HG02973 (cell line): ENCODE data around the gene TMEM40.
"Not testable (repeated sequence)": the region's sequence is repeated elsewhere in the genome, so short reads cannot be mapped to it uniquely, and the experiment has no call there.

Source experiments
- ATAC-seq: cut with Tn5 transposase; IDR thresholded peaks from one replicate; pipeline ENCODE4 v1.9.1; 2021; ENCODE audit warnings: moderate library complexity; ENCODE audit not compliant: unreplicated experiment

The TMEM40 gene

GRCh38 chr3:12777171-12777570 is 18.1 kb upstream of the TMEM40 start:
- no peak for ATAC-seq

GRCh38 chr3:12775970-12776369 is 16.9 kb upstream of the TMEM40 start:
- ATAC-seq = not testable (repeated sequence)

- ATAC-seq = no peak
Measured at GRCh38 chr3:12775226-12775625, 16.2 kb upstream of the TMEM40 start.

- ATAC-seq = no peak
Measured at GRCh38 chr3:12774619-12775018, 15.6 kb upstream of the TMEM40 start.

DNA sequence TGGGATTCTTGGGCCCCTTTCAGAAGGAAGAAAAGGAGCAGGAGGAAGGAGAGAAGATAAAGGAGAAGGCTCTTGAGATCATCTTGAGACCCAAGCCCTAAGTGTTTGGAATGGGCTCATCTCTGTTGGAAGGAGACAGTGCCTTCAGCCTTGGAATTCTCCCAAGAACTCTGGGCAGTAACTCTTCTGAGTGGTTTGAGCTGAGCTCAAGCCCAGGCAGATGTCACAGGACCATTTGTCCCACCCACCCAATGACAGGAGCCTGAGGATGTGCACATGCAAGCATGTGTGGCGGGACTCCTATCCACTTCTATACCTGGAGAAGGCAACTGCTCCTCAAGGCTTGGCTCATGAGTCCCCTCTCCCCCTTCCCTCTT is 14.6 kb upstream of the TMEM40 start:
- ATAC-seq = no peak

DNA sequence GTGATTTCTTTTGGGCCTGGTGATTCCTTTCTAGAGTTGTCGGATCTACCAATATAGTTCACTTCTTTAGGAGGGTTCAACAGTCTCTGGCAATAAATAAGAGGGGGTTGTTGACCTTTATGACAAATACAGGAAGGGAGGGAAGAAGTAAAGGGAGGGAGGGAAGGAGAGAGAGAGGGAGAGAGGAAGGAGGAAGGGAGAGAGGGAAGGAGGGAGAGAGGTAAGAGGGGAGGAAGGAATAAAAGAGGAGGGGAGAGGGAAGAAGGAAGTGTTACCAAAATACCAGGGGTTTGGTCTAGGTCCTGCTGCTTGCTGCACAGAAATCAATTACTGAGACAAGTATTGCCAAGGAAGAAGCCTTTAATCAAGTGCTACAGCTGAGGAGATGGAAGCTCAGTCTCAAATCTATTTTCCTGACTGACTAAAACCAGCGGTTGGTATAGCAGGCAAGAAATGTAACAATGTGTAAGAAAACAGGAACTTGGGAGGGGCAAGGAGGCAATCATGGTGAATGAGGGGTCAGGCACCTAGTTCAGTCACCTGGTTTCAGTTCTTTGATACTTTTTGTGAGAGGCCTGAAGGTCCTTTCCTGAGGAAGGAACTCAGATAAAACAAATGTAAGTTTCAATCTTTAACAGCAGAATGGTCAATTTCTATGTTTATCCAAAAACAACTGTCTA is 14.1 kb upstream of the TMEM40 start:
- ATAC-seq = no peak

DNA sequence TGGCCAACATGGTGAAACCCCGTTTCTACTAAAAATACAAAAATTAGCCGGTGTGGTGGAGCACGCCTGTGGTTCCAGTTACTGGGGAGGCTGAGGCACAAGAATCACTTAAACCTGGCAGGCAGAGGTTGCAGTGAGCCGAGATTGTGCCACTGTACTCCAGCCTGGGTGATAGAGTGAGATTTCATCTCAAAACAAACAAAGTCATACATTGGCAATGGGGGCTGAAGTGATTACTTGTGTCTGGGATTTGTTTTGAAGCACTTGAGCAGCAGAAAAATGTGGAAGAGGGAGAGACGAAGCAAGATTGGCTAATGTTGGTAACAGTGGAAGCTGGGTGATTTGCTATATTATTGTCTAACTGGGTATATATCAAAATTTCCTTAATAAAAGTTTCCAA is 13.4 kb upstream of the TMEM40 start:
- ATAC-seq = no peak

DNA sequence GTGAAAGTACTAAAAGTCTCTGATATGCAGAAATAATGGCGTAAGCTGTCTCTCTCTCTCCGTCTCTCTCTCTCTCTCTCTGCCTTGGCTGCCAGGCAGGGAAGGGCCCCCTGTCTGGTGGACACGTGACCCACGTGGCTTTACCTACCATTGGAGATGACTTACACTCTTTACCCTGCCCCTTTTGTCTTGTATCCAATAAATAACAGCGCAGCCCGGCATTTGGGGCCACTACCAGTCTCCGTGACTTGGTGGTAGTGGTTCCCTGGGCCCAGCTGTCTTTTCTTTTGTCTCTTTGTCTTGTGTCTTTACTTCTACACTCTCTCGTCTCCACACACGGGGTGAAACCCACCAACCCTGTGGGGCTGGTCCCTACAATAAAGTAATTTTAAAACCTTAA is 12.2 kb upstream of the TMEM40 start:
- ATAC-seq = no peak

DNA sequence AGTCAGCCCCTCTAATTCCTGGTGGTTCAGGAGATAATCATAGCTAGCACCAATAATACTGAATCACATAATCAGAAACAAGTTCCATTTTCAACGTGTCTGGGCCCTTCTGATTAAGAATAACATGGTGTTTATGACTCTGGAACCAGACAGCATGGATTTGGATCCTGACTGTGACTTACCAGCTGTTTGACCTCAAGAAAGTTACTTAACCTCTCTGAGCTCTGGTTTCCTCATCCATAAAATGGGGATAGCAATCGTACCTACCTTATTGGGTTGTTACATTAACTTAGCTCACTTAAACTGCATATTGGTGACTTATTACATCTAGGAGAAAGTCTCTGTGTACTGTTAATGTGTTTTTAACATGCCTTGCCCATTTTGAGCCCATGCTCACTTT is 10.7 kb upstream of the TMEM40 start:
- no peak for ATAC-seq

- no peak for ATAC-seq
Measured at GRCh38 chr3:12768579-12769527, 9.8 kb upstream of the TMEM40 start.

DNA sequence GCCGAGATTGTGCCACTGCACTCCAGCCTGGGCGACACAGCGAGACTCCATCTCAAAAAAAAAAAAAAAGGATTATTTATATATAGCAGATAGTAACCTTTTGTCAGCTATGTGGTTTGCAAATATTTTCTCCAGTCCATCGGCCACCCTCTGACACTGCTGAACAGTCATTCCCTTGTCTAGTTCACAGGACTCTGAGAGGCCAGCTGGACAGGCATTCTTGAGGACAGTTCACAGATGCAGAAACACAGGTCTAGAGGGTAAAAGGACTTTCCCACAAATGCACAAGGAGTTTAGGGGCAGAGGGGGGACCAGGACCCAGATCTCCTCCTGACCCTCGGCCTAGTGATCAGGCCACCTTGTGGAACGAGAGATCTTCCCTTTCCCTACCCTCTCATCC is 7.5 kb upstream of the TMEM40 start:
- ATAC-seq = no peak

DNA sequence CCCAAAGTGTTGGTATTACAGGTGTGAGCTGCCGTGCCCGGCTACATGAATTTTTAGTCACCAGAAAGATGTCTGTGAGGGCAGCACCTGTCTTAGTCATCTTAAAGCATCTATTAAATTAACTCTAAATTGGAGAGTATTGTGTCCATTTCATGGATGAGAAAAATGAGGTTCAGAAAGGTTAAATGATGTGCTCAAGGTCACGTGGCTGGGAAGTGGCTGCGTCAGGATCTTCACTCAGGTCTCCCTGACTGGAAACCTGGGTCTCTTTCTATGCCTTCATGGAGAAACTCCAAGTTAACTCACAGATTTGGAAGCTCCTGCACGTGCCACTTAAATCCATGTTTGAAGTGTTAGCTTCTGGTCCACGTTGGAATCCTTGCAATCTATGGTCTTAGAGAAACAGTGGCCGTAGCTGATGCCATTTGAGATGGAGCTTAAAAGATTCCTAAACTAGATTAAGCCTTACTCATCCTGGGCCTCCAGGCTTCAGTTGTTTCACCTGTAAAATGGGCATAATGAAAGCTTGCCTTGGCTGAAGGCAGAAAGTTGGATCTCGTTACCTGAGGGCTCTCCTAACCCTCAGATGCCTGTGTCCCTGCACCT is 5.2 kb upstream of the TMEM40 start:
- ATAC-seq = no peak

DNA sequence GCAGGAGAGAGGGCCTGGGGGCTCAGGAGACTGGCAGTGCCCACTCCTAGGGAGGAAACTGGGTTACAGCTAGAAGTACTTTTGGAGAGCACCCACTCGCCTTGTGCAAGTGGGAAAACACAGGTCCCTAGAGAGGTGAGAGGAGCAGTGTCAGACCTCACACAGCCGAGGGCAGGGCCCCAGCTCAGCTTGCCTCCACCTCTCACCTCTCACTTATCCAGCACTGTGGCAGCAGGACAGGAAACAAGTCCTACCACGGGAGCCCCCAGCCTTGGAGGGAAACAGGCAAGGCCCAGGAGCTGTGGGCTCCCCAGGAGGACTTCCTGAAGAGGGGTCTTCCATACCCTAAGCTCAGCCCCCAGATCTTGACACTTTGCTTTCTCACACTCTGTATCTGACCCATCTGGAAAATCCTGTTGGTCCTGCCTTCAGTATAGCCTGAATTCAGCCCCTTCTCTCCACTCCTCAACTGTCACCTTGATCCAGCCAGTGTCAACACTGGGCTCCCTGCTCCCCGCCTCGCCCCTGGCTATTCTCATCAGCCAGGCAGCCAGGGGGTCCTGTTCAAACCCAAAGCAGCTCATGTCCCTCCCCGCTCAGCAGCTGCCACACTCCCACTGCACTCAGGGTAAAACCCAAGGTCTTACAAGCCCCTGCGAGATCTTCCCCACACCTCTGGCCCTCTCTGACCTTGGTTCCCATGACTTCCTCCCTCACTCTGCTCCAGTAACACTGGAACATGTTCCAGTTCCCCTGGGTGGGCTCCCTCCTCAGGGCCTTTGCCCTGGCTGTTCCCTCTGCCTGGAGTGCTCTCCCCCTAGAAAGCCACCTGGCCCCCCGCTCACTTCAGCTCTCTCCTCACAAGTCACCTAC is 870 bp upstream of the TMEM40 start:
- ATAC-seq = no peak

DNA sequence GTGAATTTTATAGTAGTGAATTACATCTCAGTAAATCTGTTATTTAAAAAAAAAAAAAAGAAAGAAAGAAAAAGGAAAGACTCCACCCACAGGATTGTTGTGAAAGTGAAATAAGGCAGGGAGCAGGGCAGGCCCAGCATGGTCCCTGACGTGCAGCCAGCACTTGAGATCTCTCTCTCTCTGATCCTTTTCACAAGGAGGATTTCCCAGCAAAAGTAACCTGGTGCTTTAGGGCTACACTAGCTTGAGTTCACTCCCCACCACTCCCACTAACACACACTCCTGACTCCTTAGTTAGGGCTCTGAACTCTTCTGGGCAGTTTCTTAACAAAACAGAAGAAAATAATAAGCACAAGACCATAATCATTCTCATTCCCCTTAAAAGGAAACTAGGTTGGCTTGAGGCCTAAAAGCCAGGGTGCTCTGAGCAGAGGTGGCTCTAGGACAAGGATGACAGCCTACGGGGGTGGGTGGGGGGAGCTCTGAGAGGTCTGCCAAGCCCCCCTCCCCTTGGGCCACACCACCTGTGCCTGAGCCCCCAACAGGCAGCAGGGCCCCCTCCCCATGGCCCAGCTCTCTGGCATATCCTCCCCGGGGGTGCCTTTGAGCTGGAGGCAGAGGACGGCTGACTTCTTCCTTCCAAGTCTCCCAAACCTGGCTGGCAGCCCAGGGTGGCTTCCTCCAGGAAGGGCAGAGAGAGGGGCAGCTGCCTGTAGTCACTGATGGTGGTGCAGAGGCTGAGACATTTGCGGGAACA is 856 bp downstream of the TMEM40 start:
- ATAC-seq = no peak

GRCh38 chr3:12756635-12757034 is 2.4 kb downstream of the TMEM40 start:
- no peak for ATAC-seq

DNA sequence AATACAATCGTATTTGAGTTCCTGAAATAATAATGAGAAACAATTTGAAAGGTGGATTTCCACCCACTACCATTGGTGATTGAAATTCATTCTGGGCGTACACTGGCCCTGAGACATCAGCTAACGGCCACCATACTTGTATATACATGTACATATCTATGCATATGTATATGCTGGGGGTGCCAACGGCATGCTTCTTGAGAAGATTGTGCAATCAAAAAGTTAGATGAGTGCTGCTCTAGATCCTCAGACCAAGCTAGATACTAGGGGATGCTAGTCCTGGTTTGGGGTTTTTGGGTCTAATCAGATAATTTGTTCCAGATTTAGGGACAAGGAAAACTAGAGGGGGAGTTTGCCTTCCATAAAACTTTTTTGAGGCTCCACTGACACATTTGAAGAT is 2.9 kb downstream of the TMEM40 start:
- no peak for ATAC-seq

DNA sequence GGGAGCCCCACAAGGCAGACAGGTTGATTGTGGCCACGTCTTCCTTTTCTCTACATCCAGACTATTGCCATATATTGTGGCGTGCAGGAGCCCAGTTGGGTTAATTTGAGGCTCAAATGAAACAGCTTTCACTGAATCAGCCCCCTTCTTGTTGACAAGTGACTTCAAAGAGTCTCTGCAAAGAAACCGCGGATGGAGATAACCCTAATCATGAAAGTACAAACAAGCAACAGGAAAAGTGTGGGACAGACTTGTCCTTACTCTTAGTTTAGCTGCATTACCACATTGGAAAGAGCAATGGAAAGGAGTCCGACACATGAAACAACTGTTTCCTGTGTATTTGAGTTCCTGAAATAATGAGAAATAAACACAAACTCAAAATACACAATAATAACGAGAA is 3.3 kb downstream of the TMEM40 start:
- ATAC-seq = no peak

- ATAC-seq = no peak
Measured at GRCh38 chr3:12754313-12754712, 4.7 kb downstream of the TMEM40 start.

GRCh38 chr3:12753275-12754028 is 5.6 kb downstream of the TMEM40 start:
- ATAC-seq = no peak

- no peak for ATAC-seq
Measured at GRCh38 chr3:12752809-12753208, 6.2 kb downstream of the TMEM40 start.
